Endodermal cell (in vitro differentiated cells): ENCODE results near the gene SPATS2. TPM values are rescaled to one million over a fixed set of nuclear protein-coding genes. Genes with fewer than 3 reads are reported as not detected.
A peak's percentile ranks its signal among the peaks of the same experiment; 100 is the strongest.
"Not testable (repeated sequence)": the region's sequence is repeated elsewhere in the genome, so short reads cannot be mapped to it uniquely, and the experiment has no call there.

Experiments
- DNase-seq: peaks from one replicate; pipeline ENCODE4 v3.0.0-alpha.2; 2017
- H3K27ac ChIP-seq: 2 replicates; pipeline ENCODE4 v1.5.1; 2013; ENCODE audit warnings: mild to moderate bottlenecking, low read depth, low read length, moderate library complexity
- H3K27me3 ChIP-seq: 2 replicates; pipeline ENCODE4 v1.6.1; 2013; ENCODE audit warnings: mild to moderate bottlenecking, low read length, moderate library complexity; ENCODE audit not compliant: insufficient read depth, control insufficient read depth, poor library complexity, severe bottlenecking
- H3K36me3 ChIP-seq: 2 replicates; pipeline ENCODE4 v1.7.0; 2013; ENCODE audit warnings: mild to moderate bottlenecking, low read length, moderate library complexity; ENCODE audit not compliant: control insufficient read depth, insufficient read depth
- H3K4me1 ChIP-seq: one replicate; pipeline ENCODE4 v1.7.0; 2013; ENCODE audit warnings: low read length; ENCODE audit not compliant: control insufficient read depth, insufficient read depth
- H3K4me3 ChIP-seq: 2 replicates; pipeline ENCODE4 v1.5.1; 2013; ENCODE audit warnings: mild to moderate bottlenecking, low read length, moderate library complexity
- H3K9ac ChIP-seq: 2 replicates; pipeline ENCODE4 v1.6.1; 2013; ENCODE audit warnings: mild to moderate bottlenecking, low read length, moderate library complexity; ENCODE audit not compliant: poor library complexity, severe bottlenecking; ENCODE audit errors: extremely low read depth
- H3K9me3 ChIP-seq: 2 replicates; pipeline ENCODE4 v1.6.1; 2013; ENCODE audit warnings: mild to moderate bottlenecking, low read length, moderate library complexity; ENCODE audit not compliant: control insufficient read depth
- H3K27ac Mint-ChIP-seq: 2 replicates; pipeline ENCODE4 v1.8.0; 2020; ENCODE audit warnings: mixed read lengths
- H3K27me3 Mint-ChIP-seq: 2 replicates; pipeline ENCODE4 v1.8.0; 2021; ENCODE audit warnings: mild to moderate bottlenecking, mixed read lengths; ENCODE audit not compliant: insufficient read depth
- H3K36me3 Mint-ChIP-seq: 2 replicates; pipeline ENCODE4 v1.8.0; 2020; ENCODE audit warnings: low read depth, mixed read lengths
- H3K4me1 Mint-ChIP-seq: 2 replicates; pipeline ENCODE4 v1.8.0; 2020; ENCODE audit warnings: mixed read lengths
- H3K4me3 Mint-ChIP-seq: 2 replicates; pipeline ENCODE4 v1.8.0; 2020; ENCODE audit warnings: mild to moderate bottlenecking, moderate library complexity, mixed read lengths
- H3K9me3 Mint-ChIP-seq: 2 replicates; pipeline ENCODE4 v1.8.0; 2020; ENCODE audit warnings: mild to moderate bottlenecking, mixed read lengths
- WGBS, 2 experiments: methylation state at CpG; one replicate each; pipeline versions ENCODE4 v1.1.5 to v1.1.7; 2013; ENCODE audit warnings: missing lambda C conversion rate in 2 of 2, mixed read lengths in 1 of 2; ENCODE audit not compliant: insufficient coverage in 1 of 2, insufficient read length in 1 of 2; 5-methylcytosine and 5-hydroxymethylcytosine counted together
- total RNA-seq, 2 donors: library from RNA; stranded (reverse); fragmentation: NEBNext Ultra II Directional in 1 of 2; extraction: Animal tissue kit (Norgen Biotek cat#: 25700) in 1 of 2; gene quantifications; 2 replicates in 1 of 2; 3 replicates in 1 of 2; pipeline ENCODE4 v1.2.1, GENCODE V29; 2021
- TF ChIP-seq, protein P1 (sequence below): fragments of 200-600 bp; sonication (generic); conservative IDR thresholded peaks from 2 replicates; pipeline ENCODE4 v1.5.0; 2021; ENCODE audit warnings: antibody characterized with exemption, mild to moderate bottlenecking

The SPATS2 gene
- total RNA-seq, 2 donors from 2014 or later, result 50.2 to 64.8 TPM

DNA sequence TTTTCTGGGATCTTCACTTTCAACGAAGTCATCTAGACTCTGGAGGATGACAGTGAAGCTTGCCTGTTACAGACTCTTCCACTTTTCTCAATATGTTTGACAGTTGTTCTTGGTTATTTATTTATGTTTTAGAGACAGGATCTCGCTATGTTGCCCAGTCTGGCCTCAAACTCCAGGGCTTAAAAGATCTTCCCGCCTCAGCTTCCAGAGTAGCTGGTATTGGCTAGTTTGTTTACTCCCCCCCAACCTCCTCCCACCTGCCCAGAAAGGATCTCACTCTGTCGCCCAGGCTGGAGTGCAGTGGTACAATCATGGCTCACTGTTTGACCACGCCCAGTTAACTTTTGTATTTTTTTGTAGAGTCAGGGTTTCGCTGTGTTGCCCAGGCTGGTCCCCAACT, 3.3 kb downstream of the SPATS2 start:
- WGBS, 2 experiments, result 93 to 97% methylated on average over 3 to 6 of the region's 6 CpGs
- peaks cover 6% of the 10 kb centered on the region for H3K4me1 ChIP-seq
- H3K9ac ChIP-seq, result no peak overlapping the region
- H3K27me3 Mint-ChIP-seq, result peaks cover 2% of the 10 kb centered on the region
- no peak overlapping the region for H3K4me3 ChIP-seq
- H3K27ac ChIP-seq, result no peak overlapping the region
- TF ChIP-seq, protein P1, sequence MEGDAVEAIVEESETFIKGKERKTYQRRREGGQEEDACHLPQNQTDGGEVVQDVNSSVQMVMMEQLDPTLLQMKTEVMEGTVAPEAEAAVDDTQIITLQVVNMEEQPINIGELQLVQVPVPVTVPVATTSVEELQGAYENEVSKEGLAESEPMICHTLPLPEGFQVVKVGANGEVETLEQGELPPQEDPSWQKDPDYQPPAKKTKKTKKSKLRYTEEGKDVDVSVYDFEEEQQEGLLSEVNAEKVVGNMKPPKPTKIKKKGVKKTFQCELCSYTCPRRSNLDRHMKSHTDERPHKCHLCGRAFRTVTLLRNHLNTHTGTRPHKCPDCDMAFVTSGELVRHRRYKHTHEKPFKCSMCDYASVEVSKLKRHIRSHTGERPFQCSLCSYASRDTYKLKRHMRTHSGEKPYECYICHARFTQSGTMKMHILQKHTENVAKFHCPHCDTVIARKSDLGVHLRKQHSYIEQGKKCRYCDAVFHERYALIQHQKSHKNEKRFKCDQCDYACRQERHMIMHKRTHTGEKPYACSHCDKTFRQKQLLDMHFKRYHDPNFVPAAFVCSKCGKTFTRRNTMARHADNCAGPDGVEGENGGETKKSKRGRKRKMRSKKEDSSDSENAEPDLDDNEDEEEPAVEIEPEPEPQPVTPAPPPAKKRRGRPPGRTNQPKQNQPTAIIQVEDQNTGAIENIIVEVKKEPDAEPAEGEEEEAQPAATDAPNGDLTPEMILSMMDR, result no peak
- no peaks in the 10 kb centered on the region for H3K27me3 ChIP-seq
- peak; percentile 31 for DNase-seq
- no peak overlapping the region for H3K27ac Mint-ChIP-seq
- H3K9me3 ChIP-seq, result no peaks in the 10 kb centered on the region
- H3K4me1 Mint-ChIP-seq, result peaks cover 15% of the 10 kb centered on the region
- peaks cover 15% of the 10 kb centered on the region for H3K36me3 Mint-ChIP-seq
- H3K36me3 ChIP-seq, result peaks cover 16% of the 10 kb centered on the region
- H3K9me3 Mint-ChIP-seq, result no peaks in the 10 kb centered on the region
- no peak overlapping the region for H3K4me3 Mint-ChIP-seq

DNA sequence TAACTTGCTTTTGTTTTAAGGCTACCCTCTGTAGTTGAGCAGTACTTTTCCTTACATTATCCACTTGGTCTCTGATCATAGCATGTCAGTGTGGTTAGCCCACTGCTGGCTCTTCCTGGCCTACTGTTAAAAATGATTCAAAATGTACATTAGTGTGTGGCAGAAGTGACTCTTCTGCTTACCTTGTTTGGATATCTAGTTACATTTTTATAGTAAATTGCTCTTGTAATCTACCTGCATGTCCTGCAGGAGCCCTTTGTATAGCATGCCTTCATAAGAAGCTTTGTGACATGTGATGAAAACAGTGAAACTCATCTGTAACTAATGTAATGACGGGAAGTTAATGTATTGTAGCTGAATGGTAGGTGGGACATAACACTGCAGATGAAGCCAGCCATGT, 8.1 kb downstream of the SPATS2 start:
- H3K9me3 Mint-ChIP-seq, result no peaks in the 10 kb centered on the region
- H3K4me3 ChIP-seq, result no peak overlapping the region

DNA sequence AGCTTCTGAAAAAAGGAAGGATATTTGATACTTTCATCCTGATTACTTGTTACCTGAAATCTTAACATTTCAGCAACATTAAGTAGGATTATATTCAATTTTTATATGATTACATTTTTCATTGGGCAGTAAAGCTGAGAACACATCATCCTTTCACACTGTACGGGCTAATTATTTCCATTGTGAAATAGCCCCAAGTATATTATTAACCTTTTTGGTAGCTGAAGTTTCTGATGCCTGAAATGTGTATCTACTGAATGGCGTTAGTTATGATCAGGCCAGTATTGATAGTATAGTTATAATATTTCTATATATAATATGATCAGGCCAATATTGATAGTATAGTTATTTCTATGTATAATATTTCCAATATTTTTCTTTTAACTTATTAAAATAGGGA, 10.1 kb downstream of the SPATS2 start:
- no peak overlapping the region for H3K4me3 Mint-ChIP-seq
- H3K27me3 Mint-ChIP-seq, result no peaks in the 10 kb centered on the region
- DNase-seq, result no peak
- Histone ChIP-seq H3K27ac (no peak overlapping the region), H3K4me3 (no peak overlapping the region), H3K27me3 (no peaks in the 10 kb centered on the region), H3K36me3 (peaks cover 3% of the 10 kb centered on the region), H3K9me3 (no peaks in the 10 kb centered on the region), H3K4me1 (no peaks in the 10 kb centered on the region), H3K9ac (no peak overlapping the region)
- no peaks in the 10 kb centered on the region for H3K4me1 Mint-ChIP-seq
- no peaks in the 10 kb centered on the region for H3K9me3 Mint-ChIP-seq
- TF ChIP-seq, protein P1, result no peak
- no peak overlapping the region for H3K27ac Mint-ChIP-seq
- WGBS, 2 experiments, result 100% methylated on average over 1 of the region's 2 CpGs; no CpG with 5 or more reads in 1 of the 2 experiments
- H3K36me3 Mint-ChIP-seq, result peaks cover 15% of the 10 kb centered on the region

More for the DNA sequence above, 8.1 kb downstream of the SPATS2 start:
- no peaks in the 10 kb centered on the region for H3K4me1 ChIP-seq
- Mint-ChIP-seq H3K27me3 (no peaks in the 10 kb centered on the region), H3K27ac (no peak overlapping the region), H3K36me3 (peaks cover 17% of the 10 kb centered on the region), H3K4me3 (no peak overlapping the region), H3K4me1 (no peaks in the 10 kb centered on the region)
- TF ChIP-seq, protein P1, result no peak
- H3K36me3 ChIP-seq, result peaks cover 12% of the 10 kb centered on the region
- no peak overlapping the region for H3K27ac ChIP-seq
- H3K9ac ChIP-seq, result no peak overlapping the region
- no peaks in the 10 kb centered on the region for H3K27me3 ChIP-seq
- no peaks in the 10 kb centered on the region for H3K9me3 ChIP-seq
- peak; percentile 9 for DNase-seq
- WGBS, 2 experiments, result 92 to 100% methylated on average over 1 of the region's 1 CpG

DNA sequence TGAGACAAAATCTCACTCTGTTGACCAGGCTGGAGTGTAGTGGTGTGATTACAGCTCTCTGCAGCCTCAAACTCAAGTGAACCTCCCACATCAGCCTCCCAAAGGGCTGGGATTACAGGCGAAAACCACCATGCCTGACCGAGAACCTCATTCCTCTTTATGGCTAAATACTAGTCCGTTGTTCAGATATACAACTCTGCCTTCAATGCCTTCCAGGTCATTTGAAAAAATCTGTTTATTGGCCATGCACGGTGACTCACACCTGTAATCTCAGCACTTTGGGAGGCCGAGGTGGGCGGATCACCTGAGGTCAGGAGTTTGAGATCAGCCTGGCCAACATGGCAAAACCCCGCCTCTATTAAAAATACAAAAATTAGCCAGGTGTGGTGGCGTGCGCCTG, 12.9 kb downstream of the SPATS2 start:
- WGBS, 2 experiments, result 96% methylated on average over 8 to 9 of the region's 9 CpGs
- not testable (repeated sequence) for H3K4me3 ChIP-seq, H3K9me3 Mint-ChIP-seq, H3K4me1 ChIP-seq, H3K27me3 ChIP-seq, H3K4me1 Mint-ChIP-seq, H3K27ac Mint-ChIP-seq, H3K4me3 Mint-ChIP-seq, H3K9ac ChIP-seq, H3K9me3 ChIP-seq, H3K27me3 Mint-ChIP-seq, H3K36me3 ChIP-seq, H3K27ac ChIP-seq
- peaks cover 11% of the 10 kb centered on the region for H3K36me3 Mint-ChIP-seq
- peak; percentile 23 for DNase-seq
